Measurements from ENCODE around the gene MRPS15.

The MRPS15 gene

DNA sequence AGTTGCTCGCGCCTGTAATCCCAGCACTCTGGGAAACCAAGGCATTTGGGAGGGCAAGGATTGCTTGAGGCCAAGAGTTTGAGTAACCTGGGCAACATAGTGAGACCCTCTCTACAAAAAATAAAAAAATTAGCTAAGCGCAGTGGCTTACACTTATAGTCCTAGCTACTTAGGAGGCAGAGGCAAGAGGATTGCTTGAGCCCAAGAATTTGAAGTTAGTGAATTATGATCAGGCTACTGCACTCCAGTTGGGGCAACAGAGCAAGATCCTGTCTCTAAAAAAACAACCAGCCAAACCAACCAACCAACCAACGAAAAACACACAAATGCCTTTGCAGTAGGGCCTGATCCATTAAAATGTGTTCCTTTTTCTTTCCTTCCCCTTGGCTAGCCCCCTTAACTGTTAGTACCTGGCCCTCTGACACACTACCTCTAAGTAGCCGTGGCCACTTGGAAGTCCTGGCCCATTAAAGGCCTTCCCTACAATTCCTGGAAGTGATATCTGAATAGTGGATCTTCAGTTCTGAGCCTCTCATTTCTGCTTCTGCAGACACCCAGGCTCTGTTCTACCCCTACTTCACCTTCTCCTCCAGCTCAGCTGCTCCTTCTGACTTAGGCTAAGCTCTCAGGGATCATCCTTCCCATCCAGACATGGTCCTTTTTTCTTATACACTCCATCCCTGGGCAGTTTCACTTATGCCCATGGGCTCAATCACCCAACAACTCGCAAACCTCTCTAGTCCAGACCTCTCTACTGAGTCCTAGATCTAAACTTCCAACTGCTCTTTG, 10.4 kb downstream of the MRPS15 start:
- H3K4me3 ChIP-seq (ENCODE audit: low read depth, low read length), result no peak overlapping the region
- TF ChIP-seq CTCF (IDR thresholded peaks at IDR 0.05; ENCODE audit: borderline replicate concordance, insufficient read depth, low read depth, low read length), result no peak

GRCh38 chr1:36453051-36453450, 11.1 kb downstream of the MRPS15 start:
- TF ChIP-seq CTCF (IDR thresholded peaks at IDR 0.05; ENCODE audit: borderline replicate concordance, insufficient read depth, low read depth, low read length), result no peak

GRCh38 chr1:36450919-36451305, 13.3 kb downstream of the MRPS15 start:
- TF ChIP-seq CTCF (IDR thresholded peaks at IDR 0.05; ENCODE audit: borderline replicate concordance, insufficient read depth, low read depth, low read length), result no peak
- peak overlapping the region; percentile 85 for H3K4me3 ChIP-seq (ENCODE audit: low read depth, low read length)

More at GRCh38 chr1:36453051-36453450, 11.1 kb downstream of the MRPS15 start:
- no peak overlapping the region for H3K4me3 ChIP-seq (ENCODE audit: low read depth, low read length)

DNA sequence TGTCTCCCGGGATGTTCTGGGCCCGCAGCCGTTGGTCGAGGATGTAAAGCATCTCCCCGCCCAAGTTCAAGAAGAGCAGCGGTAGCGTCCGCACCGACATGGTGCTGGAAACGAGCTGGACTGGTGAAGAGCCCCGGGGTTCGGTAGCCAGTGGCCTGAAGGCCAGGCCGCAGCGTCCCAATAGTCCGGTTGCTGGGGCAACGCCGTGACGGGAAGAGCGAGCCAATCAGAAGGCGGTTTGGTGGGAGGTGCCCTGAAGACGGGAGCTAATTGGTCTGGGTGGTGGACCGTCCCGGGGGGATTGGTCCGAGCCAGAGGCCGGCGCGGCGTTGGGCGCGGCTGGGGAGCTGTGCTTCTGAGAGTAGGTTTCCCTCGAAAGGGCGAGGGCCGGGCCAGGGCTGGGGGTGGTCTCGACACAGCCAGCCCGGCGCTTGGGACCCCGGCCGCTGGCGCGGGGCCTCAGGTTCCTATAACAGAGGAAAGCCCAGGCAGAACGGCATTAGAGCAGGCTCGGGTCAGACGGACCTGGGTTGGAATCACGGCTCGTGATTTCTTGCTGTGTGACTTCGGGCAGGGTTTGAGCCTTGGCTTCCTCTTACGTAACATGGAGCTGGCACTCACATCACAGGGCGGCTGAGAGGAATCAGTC, 13.8 kb downstream of the MRPS15 start, which contains the start of gene OSCP1:
OSCP1 (minus strand) TSS at position 182 of the 649 bp plus-strand sequence; CDS start at position 100, 82 bp downstream.
- H3K4me3 ChIP-seq (ENCODE audit: low read depth, low read length), result peak within 1 kb of the TSS; percentile 85
- TF ChIP-seq CTCF (IDR thresholded peaks at IDR 0.05; ENCODE audit: borderline replicate concordance, insufficient read depth, low read depth, low read length), result no peak

DNA sequence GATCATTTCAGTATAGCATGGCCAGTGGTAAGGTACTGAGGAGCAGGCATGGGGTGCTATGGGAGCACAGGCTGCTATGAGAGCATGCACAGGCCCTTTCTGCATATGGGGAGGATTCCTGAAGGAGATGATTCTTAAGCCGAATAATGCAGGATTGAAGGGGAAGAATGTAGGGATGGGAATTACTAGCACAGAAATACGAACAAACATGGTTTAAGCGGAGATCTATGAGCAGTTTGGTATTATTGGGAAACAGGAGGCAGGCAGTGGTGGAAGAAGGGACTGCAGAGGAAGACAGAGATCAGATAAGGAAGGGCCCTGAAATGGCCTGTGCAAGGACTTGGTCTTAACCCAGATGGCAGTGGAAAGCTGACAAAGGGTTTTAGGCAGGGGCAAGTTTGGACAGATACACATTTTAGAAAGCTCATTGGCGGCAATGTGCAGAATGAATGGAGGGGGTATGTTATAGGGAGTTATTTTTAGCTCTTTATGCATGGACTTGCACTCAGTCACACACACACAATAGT, 15.6 kb downstream of the MRPS15 start:
- H3K4me3 ChIP-seq (ENCODE audit: low read depth, low read length), result no peak overlapping the region
- no peak for TF ChIP-seq CTCF (IDR thresholded peaks at IDR 0.05; ENCODE audit: borderline replicate concordance, insufficient read depth, low read depth, low read length)

GRCh38 chr1:36447450-36447849, 16.7 kb downstream of the MRPS15 start:
- TF ChIP-seq CTCF (IDR thresholded peaks at IDR 0.05; ENCODE audit: borderline replicate concordance, insufficient read depth, low read depth, low read length), result no peak
- H3K4me3 ChIP-seq (ENCODE audit: low read depth, low read length), result no peak overlapping the region

Data from GM12875 (cell line).